SH-SY5Y (cell line): ENCODE results near the gene FBF1.

Experiments used
- GATA2 ChIP-seq: IDR thresholded peaks from 2 replicates; pipeline ENCODE4 v1.6.1; 2011; ENCODE audit warnings: mild to moderate bottlenecking, low read depth, low read length
- GATA3 ChIP-seq: IDR thresholded peaks from 2 replicates; pipeline ENCODE4 v1.6.1; 2011; ENCODE audit warnings: low read depth, mild to moderate bottlenecking, low read length, moderate library complexity

GRCh38 chr17:75970626-75971025, 29.8 kb upstream of the FBF1 start:
- TF ChIP-seq GATA3 = no peak
- no peak for TF ChIP-seq GATA2
